ENCODE measurements around the gene DDIT3.
"Not testable (repeated sequence)": the region's sequence is repeated elsewhere in the genome, so short reads cannot be mapped to it uniquely, and the experiment has no call there.

DDIT3 gene

DNA sequence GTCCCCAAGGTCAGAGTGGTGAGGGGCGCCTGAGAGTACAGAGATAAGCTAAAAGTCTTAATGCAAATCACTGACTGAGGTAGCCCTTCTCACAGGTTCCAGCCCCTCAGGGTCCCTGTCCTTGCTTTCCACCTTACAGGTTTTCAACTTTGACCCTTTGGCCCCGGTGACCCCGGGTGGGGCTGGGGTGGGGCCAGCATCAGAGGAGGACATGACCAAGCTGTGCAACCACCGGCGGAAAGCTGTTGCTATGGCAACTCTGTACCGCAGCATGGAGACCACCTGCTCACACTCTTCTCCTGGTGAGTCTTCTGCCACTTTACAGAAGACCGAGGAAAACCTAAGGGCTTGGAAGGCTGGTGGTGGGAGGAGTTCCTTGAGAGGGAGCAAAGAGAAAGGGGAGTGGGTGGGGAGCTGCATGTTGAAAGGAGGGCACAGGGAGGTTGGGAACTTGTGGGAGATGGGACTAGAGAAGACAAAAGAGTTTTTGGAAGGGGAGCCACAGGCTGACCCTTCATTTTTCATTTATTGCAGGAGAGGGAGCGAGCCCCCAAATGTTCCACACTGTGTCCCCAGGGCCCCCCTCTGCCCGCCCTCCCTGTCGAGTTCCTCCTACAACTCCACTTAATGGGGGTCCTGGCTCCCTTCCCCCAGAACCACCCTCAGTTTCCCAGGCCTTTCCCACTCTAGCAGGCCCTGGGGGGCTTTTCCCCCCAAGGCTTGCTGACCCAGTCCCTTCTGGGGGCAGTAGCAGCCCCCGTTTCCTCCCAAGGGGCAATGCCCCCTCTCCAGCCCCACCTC, 4.7 kb upstream of the DDIT3 start:
- DNase-seq, result peak; percentile 41

DNA sequence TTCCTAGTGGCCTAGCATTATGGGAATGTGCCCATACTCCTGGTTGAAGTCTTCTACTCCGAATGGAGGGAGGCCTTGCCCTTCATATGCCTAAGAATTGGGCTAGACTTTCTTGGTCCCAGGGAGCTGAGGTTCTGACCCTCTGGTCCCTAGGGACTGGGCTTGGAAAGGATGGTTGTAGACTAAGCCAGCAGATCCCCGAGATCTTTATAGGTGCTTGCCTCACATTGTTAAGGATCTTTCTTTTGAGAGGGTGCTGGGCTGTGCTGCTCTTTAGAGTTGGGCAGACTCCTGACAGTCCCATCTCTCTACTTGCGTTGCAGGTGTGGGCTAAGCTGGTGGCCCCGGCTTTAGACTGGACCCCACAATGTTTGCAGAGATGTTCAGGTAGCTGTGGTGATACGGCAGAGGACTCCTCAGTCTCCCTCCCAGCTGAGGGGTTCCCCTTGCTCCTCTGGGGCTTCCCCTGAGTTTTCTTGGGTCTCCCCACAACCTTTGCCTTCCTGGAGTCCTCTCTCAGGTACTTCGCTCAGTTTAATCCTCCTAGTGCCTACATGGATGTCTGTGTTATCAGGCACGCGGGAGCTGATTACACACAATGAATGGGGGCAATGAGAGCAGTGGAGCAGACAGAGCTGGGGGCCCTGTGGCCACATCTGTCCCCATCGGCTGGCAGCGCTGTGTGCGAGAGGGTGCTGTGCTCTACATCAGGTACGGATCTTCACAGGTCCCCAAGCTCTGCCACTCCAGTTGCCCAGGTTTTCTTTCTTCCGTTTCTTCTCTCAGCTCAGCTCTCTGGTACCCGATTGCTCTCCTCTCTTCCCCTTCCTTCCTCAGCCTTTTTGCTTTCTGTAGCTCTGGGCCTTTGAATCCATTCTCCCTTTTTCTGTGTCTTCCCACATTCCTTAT, 3.6 kb upstream of the DDIT3 start:
- peak; percentile 64 for DNase-seq

DNA sequence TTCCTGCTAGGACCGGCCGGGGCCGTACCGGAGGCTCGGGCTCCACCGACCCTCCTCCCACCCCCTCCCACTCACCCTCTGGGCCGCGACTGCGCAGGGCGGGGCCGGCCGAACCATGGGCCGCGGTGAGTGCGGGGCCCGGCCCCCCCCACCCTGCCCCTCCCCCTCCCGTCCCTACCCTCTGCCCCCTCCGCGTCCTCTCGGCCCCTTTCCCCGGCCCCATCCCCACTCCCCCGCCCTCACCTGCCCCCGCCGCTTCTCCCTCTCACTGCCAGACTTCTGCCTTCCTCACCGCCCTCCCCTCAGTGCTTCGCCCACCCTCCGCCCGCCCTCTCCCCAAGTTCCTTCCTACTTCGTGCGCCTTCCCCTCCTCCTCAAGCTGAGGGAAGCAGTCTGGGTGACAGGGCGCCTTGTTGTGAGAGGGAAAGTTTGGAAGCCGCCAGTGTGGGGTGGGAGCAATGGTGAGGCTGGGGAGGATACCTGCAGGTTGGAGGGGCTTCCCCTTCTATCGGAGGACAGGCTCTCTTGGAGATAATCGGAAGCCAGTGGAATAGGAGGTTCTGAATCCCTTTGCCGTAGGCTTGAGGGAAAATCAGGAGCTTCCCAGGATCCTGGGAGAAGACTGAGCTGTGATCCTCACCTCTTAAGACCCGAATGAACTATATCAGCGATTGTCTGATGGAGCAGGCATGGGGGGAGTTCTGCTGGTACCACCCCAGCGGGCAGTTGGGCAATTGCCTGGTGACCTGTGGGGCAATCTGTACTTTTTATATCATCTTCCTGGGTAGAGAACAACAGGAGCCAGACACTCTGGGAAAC, 2.8 kb upstream of the DDIT3 start:
- peak; percentile 86 for DNase-seq

DNA sequence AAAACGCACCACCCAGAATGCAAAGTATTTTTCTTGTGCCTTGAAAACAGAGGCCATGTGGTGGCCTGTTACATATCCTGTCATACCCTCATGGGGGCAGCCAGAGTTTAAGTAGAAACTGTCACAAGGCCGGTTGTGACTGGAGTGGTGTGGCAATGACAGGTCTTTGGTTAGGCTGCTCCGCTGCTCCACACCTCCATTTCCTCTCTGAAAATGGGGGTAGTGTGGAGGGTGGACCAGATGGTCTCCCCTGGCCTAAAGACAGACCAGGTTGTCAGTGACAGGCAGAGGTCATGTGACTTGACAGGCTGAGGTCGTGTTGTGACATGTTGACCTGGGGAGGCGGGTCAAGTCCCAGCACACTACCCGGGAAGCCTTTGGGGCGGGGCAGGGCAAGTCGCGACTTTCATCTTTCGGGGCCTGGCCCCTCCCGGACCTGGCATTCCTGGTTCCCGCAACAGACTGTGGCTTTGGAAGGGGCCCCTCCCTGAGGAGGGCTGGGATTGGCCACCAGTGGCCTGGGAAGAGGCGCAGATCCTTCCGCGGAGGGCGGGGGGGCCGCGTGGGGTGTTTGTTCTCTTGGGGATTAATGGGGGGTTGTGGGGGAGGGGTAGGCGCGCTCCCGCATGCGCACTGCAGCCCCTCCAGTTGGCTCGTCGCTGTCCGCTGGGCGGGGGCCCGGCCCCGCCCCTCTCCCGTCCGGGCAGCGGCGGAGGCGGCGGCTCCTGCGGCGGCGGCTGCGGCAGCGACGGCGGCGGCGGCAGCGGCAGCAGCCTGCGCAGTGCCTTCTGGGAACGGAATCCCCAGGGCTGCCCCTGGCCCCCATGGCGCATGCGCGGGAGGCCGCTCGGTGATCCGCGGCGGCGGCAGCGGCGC, 1.9 kb upstream of the DDIT3 start, which contains the start of gene MBD6:
Gene MBD6 (plus strand): TSS at position 814 of the 876 bp plus-strand sequence. CDS start 1,480 bp downstream, outside the sequence.
- DNase-seq, result peak; percentile 98

DNA sequence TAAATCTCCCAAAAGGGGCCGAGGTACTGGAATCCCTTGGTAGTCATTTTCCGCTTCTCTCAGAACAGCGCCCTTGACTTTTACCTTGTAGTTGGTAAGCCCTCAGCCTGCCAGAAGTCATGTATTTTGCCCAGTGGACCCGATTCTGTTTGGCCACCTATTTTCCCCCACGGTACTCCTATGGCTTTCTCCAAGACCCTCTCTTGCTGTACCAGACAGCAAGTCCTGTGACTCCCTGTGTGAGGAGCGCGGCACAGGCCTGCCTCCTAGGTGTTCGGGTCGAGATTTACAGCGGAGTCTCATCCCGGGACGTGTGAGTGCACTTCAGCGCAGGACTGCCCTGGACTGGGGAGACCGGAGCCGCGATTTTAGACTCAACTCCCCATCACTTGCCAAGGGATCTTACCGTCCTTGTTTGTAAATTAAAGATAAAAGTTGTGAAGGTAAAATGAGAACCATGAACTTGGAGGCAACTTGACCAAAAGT, 1.3 kb upstream of the DDIT3 start:
- DNase-seq, result peak; percentile 79

DNA sequence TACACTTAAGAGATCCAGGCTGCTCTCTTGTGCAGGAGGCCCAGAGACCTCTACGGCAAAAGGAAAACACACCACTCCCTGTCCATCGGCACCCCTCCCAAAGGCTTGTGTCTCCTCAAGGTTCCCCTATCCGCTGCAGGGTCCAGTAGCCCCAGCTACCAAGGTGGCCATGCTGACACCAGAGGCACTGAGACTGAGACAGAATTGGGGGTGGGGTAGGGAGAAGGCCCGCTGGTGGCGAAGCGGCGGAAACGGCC, 590 bp downstream of the DDIT3 start:
- no peak for DNase-seq

DNA sequence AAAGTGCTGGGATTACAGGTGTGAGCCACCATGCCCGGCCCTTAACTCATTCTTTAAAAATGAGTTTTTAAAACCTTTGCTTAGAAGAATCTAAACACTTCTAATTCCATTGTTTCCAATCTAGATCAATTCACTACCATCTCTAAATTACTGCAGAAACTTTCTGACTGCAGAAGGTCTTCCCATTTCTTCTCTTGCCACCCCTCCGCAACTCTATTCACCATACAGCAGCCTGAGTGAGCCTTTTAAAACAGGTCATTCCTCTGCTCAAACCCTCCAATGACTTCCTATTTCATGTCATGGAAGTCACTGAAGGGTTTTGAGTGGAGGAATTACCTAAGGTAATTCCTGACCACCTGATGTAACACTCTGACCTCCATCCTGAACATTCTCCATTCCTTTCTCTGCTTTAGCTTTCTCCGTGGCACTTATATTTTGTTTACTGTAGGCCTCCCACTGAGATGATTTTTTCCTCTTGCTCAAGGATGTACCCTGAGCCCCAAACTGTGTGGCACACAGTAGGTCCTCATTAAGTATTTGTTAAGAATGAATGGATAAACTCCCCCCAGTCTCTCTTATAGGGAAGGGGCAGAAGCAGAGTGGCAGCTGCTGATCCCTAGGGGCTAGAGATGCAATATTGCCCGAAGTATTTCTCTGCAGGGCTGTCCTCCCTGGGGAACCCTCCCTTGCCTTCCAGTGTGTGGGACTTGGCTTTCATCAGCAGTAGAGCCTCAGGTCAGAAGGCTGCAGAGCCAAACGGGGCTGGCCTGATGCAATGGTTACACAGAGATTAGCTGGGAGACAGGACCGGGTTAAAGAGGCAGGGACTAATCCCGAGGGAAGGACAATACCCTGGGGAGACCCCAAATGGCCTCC, 1.2 kb downstream of the DDIT3 start:
- peak; percentile 90 for DNase-seq

DNA sequence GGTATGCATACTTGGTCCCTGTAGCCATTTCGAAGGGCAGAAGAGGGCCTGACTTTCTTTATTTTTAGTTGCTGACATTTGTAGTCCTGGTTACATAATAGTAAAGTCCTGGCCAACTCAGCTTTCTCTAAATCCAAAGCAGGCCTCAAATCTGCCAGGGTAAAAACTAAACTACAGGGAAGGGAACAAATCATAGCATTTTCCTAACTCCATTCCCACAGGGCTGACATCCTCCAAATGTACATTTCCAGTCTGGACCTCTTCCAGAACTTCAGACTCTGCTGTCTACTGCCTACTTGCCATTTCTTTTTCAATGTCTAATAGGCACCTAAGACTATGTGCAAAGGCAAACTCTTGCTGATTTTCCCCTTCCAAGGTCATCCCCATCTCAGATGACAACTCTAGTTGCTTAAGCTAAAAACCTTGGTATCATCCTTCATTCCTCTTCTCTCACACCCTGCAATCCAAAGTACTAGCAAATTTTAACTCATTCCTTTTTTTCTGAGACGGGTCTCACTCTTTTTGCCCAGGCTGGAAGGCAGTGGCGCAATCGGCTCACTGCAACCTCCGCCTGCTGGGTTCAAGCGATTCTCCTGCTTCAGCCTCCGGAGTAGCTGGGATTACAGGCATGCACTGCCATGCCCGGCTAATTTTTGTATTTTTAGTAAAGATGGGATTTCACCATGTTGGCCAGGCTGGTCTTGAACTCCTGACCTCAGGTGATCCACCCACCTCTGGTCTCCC, 2.0 kb downstream of the DDIT3 start:
- no peak for DNase-seq

DNA sequence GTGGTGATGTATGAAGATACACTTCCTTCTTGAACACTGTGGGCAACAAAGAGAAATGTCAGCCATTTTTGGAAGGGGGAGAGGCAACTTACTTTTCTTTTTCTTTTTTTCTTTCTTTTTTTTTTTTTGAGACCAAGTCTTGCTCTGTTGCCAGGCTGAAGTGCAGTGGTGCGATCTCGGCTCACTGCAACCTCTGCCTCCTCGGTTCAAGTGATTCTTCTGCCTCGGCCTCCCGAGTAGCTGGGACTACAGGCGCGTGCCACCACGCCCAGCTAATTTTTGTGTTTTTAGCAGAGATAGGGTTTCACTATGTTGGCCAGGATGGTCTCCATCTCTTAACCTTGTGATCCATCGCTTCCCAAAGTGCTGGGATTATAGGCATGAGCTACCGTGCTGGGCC, 2.6 kb downstream of the DDIT3 start:
- DNase-seq, result not testable (repeated sequence)

DNA sequence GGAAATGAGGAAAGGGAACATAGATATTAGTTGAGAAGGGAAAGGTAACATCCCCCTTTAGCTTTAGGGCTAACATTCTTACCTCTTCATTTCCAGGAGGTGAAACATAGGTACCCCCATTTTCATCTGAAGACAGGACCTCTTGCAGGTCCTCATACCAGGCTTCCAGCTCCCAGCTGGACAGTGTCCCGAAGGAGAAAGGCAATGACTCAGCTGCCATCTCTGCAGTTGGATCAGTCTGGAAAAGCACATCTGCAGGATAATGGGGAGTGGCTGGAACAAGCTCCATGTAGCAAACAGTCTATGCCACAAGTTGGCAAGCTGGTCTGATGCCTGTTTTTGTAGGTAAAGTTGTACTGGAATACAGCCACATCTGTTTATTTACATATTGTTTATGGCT, 3.1 kb downstream of the DDIT3 start:
- DNase-seq, result no peak

DNA sequence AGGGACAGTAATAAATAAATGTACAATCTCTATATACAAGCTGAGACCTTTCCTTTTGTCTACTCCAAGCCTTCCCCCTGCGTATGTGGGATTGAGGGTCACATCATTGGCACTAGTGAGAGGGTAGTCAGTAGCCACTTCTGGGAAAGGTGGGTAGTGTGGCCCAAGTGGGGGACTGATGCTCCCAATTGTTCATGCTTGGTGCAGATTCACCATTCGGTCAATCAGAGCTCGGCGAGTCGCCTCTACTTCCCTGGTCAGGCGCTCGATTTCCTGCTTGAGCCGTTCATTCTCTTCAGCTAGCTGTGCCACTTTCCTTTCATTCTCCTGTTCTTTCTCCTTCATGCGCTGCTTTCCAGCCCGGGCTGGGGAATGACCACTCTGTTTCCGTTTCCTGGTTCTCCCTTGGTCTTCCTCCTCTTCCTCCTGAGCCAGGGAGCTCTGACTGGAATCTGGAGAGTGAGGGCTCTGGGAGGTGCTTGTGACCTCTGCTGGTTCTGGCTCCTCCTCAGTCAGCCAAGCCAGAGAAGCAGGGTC, 3.6 kb downstream of the DDIT3 start:
- no peak for DNase-seq

DNA sequence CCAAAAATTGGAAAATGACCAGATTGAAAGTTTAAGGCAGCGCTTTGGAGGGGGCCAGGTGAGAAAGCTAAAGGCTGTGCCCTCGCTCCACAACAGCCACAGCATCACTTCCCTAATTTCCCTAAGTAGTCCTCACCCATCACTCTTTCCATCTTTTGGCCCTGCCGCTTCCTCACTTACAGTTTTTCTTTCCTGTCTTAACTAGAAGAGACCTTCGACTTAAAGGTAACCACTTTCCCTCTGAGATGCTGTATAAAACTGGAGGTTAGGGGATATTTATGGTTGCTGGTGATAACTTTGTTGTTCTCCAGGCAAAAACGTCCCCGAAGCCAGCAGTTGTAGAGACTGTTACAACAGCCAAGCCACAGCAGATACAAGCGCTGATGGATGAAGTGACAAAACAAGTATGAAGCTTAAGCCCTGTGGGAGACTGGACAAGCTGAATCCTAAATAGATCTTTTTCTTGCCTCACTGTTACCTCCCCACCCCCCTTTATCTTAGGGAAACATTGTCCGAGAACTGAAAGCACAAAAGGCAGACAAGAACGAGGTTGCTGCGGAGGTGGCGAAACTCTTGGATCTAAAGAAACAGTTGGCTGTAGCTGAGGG, 4.3 kb downstream of the DDIT3 start:
- DNase-seq, result no peak

DNA sequence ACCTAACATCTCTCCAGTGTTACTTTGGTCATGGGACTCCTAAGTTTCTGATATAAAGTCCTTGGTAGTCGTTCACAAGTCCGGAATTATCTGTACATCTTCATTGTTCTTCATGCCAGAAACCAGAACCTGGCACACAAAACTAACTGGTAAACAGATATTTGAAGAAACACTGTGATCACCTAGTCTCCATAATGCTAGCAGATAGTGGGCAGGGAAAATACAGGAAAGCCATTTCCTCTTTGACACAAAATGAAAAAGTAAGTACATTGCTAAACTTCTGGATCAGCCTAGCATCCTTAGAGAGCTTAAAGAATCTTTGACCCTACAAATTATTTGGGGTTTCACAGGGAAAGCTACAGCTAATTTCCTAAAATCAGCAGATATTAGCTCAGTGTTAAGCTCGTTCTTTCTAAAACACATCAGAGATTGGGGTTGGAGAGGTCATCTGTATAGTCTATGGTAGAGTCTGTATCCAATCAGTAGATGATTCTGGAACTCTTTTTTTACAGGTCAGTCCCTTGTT, 4.8 kb downstream of the DDIT3 start:
- no peak for DNase-seq

DNA sequence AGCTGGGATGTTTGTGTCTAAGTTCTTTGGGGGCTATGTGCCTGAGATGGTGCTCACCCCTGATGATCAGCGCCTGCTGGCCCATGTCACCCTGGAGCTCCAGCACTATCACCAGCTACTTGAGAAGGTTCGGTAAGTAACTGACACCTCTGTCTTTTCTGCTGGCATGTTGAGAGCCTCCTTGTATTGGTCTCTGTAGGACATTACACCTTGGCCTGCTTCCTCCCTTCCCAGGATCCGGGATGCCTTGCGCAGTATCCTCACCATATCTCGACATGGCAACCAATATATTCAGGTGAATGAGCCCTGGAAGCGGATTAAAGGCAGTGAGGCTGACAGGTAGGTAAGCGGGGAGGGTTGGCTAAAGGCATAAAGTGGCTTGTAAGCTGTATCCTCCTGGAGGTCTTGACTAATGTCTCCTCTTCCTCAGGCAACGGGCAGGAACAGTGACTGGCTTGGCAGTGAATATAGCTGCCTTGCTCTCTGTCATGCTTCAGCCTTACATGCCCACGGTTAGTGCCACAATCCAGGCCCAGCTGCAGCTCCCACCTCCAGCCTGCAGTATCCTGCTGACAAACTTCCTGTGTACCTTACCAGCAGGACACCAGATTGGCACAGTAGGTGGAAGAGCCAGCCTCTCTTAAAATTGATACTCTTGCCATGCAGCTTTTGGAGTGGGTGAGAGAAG, 5.5 kb downstream of the DDIT3 start:
- DNase-seq, result no peak

DNA sequence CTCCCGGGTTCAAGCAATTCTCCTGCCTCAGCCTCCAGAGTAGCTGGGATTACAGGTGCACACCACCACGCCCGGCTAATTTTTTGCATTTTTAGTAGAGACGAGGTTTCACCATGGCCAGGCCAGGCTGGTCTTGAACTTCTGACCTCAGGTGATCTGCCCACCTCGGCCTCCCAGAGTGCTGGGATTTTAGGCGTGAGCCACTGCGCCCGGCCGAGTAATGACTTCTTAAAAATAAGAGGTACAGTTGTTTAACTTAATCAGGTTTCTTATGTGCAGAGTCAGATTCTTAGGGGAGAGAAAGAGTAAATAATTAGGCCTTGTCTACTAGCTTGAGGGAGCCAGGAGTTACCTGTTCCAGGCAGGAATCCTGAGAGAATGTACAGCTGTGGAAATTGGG, 6.1 kb downstream of the DDIT3 start:
- not testable (repeated sequence) for DNase-seq

DNA sequence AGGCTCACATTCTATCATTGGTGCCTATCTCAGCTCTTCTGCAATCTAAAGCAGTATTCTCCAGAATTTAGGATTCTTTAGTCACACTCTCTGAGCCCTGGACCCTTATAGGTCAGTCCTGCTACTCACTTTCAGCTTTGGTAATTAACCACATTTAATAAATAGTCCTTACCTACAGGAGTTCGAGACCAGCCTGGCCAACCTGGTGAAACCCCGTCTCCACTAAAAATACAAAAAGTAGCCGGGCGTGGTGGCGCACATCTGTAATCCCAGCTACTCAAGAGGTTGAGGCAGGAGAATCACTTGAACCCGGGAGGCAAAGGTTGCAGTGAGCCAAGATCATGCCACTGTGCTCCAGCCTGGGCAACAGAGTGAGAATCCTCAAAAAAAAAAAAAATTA, 6.6 kb downstream of the DDIT3 start:
- not testable (repeated sequence) for DNase-seq

DNA sequence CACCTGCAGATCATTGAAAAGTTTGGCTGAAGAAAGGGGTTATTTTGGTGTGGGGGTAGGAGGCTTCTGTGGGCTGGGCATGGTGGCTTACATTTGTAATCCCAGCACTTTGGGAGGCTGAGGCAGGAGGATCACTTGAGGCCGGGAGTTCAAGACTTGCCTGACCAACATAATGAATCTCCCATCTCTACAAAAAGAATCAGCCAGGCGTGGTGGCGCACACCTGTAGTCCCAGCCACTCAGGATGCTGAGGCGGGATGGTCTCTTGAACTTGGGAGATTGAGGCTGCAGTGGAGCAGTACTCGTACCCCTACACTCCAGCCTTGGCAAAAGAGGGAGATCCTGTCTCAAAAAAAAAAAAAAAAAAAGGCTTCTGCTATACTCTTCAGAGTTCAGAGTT, 7.0 kb downstream of the DDIT3 start:
- DNase-seq, result no peak

DNA sequence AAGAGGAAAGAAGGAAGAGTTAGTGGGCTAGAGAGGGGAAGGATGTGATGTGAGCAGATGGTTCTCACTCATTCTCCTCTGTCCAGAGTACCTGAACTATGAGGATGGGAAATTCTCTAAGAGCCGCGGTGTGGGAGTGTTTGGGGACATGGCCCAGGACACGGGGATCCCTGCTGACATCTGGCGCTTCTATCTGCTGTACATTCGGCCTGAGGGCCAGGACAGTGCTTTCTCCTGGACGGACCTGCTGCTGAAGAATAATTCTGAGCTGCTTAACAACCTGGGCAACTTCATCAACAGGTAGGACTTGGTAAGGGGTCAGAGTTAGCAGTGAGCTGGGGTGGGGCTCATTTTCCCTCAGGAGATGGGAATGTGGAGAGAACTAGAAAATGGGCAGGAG, 7.6 kb downstream of the DDIT3 start:
- DNase-seq, result no peak
